Peyer's patch (tissue), 4 donors: ENCODE measurements around the gene LBX1.

Experiments used
- CTCF ChIP-seq, 6 experiments: fragments of 450-650 bp in 4 of 6; fragments of 200-600 bp in 2 of 6; sonication (generic) in 1 of 6; IDR thresholded peaks; one replicate each; pipeline ENCODE4 v1.5.1; 2017 to 2019; ENCODE audit warnings: antibody characterized with exemption in 6 of 6, mild to moderate bottlenecking in 3 of 6, moderate library complexity in 1 of 6
- POLR2A ChIP-seq, 2 donors: fragments of 450-650 bp; IDR thresholded peaks; one replicate each; pipeline ENCODE4 v1.5.1; 2017; ENCODE audit warnings: antibody characterized with exemption in 2 of 2, mild to moderate bottlenecking in 2 of 2, moderate library complexity in 2 of 2

- no peak for TF ChIP-seq POLR2A (IDR thresholded peaks at IDR 0.05)
- no peak for TF ChIP-seq CTCF (IDR thresholded peaks at IDR 0.05)
These were observed 27.8 kb upstream of the LBX1 start for GRCh38 chr10:101257084-101257483.
